Measurements from ENCODE around the gene KLK14.

KLK14 gene, protein sequence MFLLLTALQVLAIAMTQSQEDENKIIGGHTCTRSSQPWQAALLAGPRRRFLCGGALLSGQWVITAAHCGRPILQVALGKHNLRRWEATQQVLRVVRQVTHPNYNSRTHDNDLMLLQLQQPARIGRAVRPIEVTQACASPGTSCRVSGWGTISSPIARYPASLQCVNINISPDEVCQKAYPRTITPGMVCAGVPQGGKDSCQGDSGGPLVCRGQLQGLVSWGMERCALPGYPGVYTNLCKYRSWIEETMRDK

DNA sequence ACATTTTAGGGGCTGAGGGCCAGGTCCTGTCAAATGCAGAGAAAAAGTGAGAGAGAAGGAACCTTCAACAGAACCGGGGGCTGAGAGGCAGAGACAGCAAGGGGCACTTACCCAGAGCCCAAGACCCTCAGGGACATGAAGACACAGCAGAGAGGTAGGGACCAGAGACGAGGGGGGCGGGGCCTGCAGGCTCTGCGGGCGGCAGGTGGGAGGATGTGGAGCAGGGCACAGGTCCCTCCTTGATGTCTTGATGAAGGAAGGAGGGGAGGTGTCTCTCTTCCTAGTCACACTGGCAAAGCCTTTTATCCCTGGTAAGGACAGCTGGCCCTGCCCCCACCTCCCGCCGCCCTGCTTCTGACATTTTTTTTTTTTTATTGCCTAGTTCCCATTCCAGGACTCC lies at the start of gene KLK14:
TSS of gene KLK14 (minus strand) at position 277 of the 400 bp plus-strand sequence. CDS start at position 4, 273 bp downstream.
- no peak for DNase-seq

DNA sequence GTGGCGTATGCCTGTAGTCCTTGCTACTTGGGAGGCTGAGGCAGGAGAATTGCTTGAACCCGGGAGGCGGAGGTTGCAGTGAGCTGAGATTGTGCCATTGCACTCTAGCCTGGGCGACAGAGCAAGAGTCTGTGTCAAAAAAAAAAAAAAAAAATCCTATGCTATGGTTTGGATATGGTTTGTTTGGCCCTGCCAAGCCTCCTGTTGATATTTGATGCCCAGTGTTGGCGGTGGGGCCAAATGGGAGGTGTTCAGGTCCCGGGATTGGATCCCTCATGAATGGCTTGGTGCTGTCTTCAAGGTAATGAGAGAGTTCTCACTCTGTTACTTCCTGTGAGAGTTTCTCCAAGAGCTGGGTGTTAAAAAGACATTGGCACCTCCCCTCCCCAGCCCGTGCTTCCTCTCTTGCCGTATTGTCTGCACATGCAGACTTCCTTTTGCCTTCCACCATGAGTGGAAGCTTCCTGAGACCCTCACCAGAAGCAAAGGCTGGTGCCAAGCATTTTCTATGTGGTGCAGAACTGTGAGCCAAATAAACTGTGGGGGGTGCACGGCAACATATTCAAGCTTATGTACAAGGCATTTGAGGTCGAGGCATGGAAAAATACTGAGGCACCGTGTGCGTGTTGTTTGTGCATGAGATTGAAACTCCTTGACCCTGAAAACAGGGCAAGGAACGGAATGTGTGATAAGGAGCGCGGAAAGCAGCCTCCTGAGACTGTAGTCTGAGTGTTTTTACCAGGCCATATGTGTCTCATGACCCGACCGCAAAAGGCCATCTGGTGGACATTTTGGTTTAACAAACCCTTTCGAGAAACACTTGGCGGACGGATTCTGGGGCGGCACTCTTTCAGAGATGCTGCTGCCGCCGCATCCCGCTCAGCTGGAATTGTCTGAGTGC lies 49.3 kb upstream of the KLK14 start:
- no peak for DNase-seq

DNA sequence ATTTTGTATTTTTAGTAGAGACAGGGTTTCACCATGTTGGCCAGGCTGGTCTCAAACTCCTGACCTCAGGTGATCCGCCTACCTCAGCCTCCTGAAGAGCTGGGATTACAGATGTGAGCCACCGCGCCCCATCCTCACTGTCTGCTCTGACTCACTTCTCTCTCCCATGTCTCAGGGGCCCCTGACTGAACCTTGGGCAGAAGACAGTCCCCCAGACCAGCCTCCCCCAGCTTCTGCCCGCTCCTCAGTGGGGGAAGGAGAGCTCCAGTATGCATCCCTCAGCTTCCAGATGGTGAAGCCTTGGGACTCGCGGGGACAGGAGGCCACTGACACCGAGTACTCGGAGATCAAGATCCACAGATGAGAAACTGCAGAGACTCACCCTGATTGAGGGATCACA lies 47.0 kb upstream of the KLK14 start:
- no peak for DNase-seq

DNA sequence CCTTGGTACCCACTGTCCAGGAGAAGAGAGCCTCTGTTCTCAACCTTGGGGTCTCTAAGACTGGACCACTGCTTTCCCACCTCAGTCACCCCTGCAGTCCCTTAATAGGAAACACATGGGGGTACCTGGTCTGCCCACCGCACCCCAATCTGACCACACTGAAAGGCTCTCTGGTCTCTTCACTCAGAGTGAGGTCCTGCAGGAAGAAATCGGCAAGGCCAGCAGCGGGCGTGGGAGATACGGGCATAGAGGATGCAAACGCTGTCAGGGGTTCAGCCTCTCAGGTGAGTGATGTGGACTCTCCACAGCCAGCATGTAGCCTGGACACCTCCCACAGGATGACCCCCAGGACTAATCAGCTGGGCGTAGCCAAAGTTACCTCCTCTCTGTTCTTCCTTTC lies 45.5 kb upstream of the KLK14 start:
- no peak for DNase-seq

DNA sequence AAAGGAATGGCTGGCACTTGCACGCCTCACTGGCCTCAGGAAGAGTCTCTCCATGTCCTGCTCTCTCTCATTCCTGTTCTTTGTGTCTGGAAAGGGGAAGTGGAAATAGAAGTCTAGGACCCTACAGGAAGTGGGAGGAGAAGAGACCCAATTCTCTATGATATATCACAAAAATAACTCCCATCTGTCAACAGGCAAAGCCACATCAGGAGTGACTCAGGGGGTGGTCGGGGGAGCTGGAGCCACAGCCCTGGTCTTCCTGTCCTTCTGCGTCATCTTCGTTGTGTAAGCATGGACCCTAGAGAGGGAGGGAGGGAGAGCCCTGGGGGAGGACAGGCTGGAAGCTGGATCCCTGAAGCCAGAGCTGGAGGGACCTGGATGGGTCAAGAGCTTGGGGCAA lies 45.1 kb upstream of the KLK14 start:
- DNase-seq: peak in 1 of 2 donors; percentile 13

DNA sequence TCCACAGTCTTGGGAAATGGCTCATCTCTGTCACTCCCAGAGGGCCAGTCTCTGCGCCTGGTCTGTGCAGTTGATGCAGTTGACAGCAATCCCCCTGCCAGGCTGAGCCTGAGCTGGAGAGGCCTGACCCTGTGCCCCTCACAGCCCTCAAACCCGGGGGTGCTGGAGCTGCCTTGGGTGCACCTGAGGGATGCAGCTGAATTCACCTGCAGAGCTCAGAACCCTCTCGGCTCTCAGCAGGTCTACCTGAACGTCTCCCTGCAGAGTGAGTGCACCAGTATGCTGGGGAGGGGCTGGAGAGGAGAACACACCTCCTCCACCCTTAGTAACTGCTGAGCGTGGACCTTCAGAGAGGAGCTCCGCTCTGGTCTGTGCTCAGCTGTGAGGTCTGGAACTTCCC lies 44.3 kb upstream of the KLK14 start:
- no peak for DNase-seq

DNA sequence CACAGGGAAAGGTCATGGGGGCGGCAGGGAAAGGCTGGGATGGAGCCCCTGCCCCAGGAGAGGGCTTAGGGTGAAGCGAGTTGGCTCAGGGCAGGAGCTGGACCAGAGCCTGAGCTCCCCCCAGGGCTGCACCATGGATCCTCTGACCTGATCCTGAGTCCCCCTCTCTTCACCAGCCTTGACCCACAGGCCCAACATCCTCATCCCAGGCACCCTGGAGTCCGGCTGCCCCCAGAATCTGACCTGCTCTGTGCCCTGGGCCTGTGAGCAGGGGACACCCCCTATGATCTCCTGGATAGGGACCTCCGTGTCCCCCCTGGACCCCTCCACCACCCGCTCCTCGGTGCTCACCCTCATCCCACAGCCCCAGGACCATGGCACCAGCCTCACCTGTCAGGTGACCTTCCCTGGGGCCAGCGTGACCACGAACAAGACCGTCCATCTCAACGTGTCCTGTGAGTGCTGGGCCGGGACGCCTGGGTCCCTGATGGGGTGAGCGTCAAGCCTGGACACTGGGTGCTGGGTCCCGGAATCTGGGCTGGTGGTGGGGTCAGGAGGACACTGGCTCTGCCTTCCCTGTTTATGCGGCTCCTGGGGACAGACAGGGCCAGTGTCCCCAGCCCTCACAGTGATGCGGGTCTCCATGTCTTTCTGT lies 42.9 kb upstream of the KLK14 start:
- no peak for DNase-seq

DNA sequence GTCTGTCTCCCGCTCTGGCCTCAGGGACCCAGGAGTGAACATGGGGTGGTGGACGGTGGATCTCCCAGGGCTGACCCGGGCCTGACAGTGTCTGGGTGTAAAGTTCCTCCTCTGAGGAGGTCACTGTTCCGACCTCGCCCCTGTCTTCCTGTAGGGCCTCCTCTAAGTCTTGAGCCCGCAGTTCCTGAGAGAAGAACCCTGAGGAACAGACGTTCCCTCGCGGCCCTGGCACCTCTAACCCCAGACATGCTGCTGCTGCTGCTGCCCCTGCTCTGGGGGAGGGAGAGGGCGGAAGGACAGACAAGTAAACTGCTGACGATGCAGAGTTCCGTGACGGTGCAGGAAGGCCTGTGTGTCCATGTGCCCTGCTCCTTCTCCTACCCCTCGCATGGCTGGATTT lies 42.0 kb upstream of the KLK14 start, which contains the start of gene SIGLEC9:
TSS of gene SIGLEC9 (plus strand) at position 178 of the 400 bp plus-strand sequence. CDS start at position 247, 69 bp downstream.
- no peak for DNase-seq

DNA sequence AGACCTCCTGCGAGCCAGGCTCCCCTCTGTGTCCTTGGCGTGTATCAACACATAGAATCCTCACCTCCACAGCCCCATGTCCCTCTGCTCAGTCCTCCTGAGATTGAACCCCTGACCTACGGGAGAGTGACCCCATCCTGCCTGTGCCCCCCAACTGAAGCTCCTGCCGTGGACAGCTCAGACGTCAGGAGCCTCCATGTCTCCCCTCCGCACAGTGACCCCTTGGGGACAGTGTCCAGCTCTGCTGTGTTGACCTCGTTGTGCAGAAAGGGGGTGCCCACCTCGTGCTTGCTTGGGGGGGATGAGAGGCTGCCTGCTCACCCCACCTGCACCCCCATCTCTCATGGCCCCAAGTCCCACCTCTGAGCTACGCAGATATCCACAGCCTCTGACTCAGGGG lies 41.5 kb upstream of the KLK14 start:
- DNase-seq: no peak

DNA sequence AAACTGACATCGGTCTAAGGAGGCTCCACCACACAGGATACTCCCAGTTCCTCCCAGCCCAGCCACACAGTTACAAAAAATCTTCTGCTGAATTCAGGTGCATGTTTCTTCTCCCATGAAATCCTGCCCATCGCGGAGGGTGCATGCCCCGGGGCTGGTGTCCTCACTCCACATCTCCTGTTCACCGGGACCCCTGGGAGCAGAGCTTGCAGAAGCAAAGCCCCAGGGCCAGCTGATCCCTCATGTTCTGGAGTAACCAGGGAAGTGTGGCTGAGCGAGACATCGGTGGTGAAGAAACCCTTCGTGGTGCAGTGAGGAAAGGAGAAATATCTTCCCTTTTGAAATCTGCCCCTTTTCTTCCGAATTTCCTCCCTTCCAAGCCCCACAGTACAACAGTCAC lies 41.1 kb upstream of the KLK14 start:
- DNase-seq: no peak

DNA sequence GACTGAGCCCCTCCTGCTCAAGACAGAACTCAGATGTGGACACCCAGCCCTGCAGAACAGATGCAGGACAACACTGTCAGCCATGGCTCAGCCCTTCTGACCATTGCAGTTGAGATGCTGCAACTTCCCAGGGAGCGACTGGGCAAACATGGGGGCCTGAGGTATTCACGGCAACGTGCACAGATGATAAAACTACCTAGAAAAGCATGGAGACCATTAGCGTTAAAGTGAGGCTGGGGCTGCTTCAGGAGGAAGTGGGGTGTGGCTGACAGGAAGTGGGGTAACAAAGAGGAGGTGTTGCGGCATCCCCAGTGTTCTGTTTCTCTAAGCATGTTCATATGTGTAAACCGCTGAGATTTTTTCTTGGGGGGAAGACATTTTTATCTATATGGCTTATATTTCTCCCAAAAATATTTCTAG lies 40.7 kb upstream of the KLK14 start:
- DNase-seq: no peak

DNA sequence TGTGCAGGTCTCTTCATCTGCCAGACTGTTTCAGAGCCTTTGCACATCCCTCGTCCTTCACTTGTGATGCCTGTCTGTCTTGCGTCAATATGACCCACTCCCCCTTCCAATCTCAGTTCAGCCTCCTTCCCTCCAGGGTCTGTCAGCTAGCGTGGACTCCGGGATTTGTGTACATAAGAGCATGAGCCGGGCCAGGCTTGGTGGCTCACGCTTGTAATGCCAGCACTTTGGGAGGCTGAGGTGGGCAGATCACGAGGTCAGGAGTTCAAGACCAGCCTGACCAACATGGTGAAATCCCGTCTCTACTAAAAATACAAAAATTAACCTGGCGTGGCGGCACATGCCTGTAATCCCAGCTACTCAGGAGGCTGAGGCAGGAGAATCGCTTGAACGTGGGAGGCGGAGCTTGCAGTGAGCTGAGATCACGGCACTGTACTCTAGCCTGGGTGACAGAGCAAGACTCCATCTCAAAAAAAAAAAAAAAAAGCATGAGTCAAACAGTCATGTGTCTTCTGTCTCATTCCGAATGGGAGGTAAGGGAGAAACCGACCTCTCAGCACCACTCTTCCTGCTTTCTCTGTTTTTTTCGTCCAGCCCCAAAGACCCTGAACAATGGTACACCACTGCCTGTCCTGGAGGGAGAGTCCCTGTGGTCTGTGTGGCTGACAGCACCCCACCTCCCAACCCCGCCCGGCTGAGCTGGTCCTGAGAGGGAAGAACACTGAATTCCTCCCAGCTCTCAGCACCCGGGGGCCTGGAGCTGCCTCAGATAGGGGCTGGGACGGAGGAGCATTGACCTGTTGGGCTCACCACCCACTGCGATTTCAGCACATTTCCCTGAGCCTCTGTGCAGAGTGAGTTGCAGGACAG lies 39.7 kb upstream of the KLK14 start:
- DNase-seq: no peak

DNA sequence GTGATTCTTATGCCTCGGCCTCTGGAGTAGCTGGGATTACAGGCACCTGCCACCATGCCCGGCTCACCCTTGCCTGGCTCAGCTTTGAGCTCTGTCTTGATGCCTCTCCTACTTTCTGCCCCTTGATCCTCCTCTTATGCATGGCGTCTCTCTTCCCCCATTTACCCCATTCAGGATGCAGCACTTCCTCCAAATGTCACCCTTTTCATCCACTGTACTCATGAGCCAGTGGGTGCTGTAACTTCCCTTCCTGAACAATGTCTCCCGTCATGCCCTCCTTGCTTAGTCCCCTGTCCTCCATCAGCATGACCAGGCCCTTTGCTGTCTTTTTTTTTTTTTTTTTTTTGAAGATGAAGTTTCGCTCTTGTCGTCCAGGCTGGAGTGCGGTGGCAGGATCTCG lies 38.6 kb upstream of the KLK14 start:
- DNase-seq: no peak

DNA sequence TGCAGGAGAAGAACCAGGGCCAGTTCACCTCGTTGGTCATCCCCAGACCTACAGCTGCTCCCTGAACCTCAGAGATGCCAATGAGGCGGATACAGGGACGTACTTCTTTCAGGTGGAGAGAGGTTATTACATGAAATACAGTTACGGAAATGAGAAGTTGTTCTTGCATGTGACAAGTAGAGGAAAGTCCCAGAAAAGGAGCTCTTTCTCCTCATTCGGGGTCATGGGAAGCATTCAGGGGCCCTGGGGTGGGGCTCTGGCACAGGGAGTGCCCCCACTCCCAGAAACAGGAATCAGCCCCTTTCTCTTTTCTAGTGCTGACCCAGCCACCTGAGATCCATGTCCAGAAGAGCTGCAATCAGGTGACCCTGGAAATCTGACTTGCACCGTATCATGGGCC lies 37.5 kb upstream of the KLK14 start:
- DNase-seq: no peak

DNA sequence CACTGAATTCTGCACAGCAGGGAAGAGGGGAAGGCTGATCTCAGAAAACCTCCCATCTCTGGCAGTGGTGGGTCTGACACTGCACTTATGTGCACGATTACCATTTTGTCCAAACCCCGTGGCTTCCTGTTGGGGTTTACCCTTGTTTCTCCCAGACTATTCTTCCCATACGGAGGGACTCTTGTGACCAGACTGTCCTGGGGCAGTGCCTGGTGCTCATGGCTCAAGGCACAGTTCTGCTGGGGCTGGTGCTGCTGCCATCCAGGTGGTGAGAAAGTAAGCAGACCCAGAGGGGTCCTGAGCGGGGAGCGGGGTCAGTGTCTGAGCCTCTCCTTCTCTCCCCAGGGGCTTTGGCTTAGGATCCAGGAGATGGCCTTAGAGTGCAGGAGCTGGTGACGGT lies 36.9 kb upstream of the KLK14 start:
- no peak for DNase-seq

DNA sequence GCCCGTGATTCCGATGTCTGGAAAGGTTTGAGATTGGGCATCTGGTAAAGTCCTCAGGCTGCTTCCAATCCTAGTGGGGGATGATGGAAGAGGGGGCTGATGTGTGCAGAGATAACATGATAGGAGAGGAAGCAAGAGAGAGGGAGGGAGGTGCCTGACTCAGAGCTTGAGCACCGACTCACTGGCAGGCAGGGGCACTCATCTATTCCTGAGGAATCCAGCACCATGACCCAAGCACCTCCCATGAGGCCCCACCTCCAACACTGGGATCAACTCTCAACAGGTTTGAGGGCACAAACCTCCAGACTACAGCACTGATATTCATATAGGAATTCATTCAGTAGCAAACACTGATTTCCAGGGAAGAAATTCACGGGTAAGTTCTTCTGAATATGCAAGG lies 36.4 kb upstream of the KLK14 start:
- DNase-seq: no peak

DNA sequence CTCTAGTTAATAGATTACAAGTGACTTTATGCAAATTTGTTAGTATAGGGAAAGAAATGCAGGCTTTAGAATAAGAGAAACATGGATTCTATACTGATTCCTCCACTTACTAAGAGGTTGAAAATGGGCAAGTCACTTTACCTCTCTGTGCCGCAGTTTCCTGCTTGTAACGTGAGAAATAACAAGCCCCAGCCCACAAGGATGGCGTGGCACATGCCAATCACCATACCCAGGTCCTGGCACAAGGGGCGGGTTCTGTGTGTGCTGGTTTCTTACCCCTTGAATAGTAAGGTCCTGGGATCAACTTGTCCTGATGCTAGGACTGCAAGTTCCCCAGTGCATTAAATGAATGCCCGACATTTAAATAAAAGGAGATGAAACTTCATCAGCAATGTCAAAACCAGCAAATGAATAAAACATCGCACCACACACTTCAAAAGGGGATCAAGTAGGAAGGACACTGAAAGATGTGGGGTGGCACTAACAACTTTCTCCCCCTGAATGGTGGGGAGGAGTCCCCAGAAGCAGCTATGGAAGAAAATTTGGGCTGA lies 34.1 kb upstream of the KLK14 start:
- no peak for DNase-seq

DNA sequence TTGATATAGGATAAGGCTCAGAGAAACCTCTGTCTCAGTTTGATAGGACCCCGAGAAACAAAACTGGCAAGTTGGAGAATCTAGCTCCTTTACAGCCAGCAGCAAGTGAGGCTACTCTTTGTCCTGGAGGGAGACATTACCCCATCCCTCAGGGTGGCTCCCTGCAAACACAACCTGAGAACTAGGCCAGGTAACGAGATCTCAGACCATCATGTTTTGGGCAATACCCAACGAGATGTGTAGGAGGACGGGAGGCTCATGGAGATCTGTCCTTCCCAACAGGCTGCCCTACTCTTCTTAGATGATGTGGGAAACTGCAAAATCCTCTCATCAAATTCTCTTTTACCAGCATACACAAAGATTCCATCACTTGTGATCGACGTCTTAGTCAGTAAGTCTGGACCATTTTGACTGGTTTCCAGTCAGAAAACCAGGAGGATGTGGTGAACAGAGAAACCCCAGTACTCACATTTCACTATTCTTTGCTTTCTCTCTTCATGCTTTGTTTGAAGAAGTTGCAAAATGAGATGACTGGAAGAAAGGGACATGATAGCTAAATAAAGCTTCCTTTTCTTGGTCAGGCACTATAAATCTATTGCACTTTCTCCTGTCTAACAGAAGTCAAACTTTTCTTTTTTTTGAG lies 31.5 kb upstream of the KLK14 start:
- no peak for DNase-seq

DNA sequence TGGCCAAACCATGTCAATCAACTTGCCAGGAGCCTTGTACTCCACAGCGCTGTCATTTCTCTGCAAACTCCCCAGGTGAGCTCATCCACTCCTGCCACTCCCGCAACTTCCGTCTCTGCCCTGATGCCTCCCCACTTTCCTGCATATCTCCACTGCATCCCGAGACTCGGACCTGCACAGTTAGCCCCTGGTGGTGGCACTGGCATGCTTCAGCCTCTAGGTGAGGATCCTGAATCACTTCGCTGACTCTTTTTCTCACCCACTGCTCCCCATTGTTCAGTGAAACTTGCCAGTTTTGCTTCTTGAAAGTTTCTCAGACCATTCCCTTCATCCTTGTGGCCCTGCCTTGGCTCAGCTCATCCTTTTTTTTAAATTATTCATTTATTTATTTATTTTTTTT lies 28.9 kb upstream of the KLK14 start:
- DNase-seq: no peak

DNA sequence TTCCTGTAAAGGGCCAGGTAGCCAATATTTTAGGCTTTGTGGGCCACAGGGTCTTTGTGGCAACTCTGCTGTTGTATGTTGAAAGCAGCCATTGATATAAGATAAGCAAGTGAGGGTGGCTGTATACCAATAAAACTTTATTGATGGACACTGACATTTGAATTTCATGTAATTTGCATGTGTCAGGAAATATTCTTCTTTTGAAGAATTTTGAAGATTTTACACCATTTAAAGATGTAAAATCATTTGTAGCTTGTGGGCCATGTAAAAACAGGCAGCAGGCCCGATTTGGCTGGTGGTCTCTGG lies 27.9 kb upstream of the KLK14 start:
- DNase-seq: no peak

DNA sequence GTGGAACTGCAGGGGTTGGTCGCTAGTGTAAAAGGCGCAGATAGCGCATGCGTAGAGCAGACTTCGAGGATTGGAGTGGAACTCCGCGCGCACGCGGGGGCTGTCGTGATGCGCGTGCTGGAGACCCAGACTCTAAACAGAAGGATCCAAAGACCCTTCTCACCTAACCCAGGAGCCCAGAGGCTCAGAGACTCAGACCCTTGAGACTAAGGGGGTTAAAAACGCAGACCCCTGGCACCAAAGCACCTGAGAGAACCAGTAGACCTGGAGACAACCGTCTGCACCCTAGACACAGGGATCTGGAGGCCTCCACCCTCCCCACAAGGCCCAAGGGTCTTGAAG lies 26.1 kb upstream of the KLK14 start:
- peak in 1 of 2 donors; percentile 85 for DNase-seq
